CD1c-positive myeloid dendritic cell (primary cell): ENCODE measurements around the gene NPTX1.

ENCODE experiments used
- DNase-seq: peaks from one replicate; pipeline ENCODE4 v3.0.0-alpha.2; 2016; ENCODE audit errors: extremely low spot score

The NPTX1 gene

DNA sequence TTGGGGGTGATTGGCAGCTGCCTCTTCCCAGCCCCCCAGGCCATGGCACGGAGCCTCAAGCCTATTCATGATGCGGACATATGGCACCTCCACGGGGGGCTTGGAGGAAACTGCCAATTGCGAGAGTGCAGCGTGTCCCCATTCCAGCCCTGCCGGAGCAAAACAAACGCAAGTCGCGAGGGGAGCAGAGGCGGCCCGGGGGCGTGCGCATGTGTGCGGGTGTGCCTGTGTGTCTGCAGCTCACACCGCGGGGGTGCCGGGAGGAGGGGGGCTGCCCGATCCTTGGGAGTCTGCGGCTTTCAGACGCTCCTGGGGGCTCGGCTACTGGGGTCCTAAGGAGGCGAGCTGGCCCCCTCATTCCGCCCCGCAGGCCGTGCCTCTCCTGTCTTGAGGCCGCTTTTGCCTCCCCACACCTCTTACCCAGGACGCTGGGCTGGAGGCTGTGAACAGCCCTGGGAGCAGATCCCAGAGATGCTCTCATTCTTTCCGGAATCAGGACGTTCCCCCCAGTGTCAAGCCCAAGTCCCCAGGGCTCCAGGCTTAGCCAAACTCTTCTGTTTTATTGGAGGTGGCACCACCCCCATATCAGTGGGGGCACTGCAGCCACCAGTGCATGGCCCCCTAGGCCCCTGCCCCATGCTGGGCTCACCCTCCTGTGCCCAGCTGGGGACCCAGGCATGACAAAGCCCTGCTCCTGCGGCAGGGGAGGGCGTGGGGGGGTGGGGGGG is 32.3 kb downstream of the NPTX1 start:
- no peak for DNase-seq

DNA sequence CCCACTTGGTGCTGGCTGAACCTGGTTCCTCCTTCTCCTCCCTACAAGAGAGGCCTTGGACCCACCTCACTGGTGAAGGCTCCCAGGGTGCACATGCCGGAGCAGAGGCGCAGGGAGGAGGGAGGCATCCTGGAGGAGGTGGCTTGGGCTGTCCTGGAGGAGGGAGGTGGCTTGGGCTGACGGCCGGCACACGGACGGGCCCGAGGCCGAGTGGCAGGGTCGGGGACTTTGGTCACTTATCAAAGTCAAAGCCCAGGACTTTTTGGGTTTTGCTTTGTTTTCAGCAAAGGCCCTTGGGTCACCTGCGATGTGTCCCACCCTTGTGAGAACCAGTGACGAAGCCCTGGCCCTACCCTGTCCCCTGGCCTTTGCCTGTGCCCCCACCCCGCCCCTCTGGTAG is 32.9 kb downstream of the NPTX1 start:
- DNase-seq, result no peak

DNA sequence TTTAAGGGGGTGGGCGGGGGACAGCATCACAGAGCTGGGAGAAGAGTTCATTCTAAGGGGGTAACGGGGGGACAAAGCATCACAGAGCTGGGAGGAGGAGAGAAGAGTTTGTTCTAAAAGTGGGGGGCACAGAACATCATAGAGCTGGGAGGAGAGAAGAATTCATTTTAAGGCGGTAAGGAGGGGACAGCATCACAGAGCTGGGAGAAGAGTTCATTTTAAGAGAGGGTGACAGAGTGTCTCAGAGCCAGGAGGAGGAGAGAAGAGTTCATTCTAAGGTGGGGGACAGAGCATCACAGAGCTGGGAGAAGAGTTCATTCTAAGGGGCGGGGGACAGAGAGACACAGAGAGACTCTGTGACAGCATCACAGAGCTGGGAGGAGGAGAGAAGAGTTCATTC is 33.6 kb downstream of the NPTX1 start:
- no peak for DNase-seq

DNA sequence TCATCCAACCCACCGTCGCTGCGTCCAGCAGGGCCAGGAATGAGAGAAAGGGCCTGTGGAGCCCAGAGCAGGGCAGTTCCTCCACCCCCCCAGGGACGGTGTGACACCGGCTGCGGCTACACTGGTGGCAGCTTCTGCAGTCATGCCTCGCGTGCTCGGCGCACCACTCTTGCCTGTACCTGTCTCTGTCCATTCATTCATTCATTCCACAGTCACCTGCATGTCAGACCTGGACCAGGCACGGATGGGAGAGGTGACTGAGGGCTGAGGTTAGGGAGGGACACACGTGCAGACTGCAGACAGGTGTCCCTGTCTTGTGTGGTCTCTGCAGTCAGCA is 34.1 kb downstream of the NPTX1 start:
- no peak for DNase-seq

DNA sequence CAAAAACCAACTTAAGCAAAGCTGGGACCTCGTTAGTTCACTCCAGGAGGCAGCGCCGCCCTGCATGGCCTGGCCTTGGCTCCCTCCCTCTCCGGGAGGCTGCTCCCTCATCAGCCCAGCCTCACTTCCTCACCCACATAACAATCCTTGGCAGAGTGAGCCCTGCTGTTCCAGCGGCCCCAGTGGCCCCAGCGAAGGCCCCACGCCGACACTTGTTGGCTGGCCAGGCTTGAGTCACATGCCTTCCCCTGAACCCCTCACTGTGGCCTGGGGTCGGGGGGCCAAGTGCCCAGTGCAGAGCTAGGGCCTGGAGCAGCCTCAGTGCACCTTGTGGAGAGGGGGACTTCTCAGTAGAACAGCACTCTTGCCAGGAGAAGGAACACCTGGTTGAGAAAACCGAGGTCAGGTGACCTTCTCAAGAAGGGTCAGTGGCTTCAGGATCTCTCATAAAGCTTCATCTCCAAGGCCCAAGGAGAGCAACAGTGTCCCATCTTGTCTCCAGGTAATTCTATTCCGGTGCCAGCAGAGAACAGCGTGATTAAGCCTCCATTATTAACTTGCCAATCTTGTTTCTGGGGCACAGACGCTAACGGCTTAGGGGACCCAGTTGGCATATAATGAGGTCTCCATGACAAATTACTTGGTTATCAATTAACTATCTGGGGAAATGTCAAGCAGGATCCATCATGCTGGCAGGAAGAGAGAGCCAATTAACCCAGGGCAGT is 34.6 kb downstream of the NPTX1 start:
- no peak for DNase-seq

DNA sequence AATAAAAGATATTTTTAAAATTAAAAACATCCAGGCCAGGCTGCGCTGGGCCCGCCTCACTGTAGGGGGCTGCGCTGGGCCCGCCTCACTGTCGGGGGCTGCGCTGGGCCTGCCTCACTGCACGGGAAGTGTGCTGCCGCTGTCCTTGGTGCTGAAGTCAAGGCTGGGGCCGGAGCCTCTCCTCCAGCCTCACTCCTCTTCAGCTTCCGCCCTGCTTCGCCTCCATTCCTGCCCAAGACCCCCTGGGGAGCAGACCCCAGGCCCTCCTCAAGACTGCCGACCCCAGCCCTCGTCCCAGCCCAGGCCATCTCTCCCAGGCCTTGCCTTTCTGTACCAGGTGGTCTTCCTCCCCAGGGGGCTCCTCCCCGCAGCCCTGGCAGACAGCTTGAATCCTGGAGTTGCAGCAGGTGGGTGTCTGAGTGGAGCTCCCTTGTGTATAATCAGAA is 35.3 kb downstream of the NPTX1 start:
- peak; percentile 32 for DNase-seq

DNA sequence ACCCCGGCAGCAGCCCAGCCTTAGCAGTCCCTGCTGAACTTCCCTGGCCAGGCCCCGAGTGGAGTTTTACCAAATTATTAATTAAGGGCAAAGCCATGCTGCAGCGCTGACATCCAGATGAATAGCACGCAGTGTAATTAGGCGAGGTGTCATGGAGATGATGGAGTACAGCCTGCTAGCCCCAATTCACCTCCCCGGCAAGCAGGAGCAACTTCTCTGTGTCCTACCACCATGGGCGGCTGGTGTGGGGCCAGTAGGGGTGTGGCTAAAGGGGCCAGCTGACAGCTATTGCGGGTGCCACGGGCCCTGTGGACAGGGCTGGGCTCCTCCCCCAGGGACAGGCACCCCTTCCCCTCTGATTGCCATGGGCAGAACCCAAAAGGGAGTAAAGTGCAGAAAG is 36.9 kb downstream of the NPTX1 start:
- no peak for DNase-seq

DNA sequence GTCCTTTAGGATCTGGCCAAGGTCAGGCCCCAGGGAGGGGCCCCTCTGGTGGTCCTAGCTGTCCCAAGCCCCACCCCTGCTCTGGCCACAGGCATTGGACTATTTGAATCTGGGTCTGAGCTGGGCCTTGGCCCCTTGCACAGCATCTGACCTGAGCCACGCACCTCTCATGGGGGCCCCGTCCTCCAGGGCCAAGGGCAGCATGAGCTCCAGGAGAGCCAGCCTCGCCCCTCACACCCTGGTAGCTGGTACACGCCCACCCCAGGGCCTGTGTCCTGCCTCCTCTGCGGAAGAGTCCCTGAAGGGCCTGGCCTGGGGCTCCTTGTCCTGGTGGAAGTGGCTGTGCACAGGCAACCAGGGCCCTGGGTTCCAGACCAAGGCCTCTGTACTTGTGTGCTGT is 37.6 kb downstream of the NPTX1 start:
- DNase-seq, result no peak

DNA sequence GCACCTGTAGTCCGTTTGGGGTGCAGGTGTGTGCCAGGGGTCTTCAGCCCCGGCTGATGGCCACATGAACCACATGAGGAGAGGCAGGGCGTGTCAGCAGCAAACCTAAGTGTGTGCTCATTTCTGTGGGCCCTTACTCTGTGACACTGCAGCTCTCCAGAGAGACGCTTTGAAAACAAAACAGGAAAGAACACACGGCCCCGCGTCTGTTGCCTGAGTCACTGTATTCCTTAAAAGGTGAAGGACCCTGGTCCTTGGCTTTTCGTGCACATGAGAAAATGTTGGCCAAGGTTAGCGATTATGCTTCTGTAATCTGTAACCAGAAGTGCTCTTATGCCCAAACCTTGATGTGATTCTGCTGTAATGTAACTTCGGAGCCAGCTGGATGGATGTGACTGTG is 38.9 kb downstream of the NPTX1 start:
- no peak for DNase-seq

DNA sequence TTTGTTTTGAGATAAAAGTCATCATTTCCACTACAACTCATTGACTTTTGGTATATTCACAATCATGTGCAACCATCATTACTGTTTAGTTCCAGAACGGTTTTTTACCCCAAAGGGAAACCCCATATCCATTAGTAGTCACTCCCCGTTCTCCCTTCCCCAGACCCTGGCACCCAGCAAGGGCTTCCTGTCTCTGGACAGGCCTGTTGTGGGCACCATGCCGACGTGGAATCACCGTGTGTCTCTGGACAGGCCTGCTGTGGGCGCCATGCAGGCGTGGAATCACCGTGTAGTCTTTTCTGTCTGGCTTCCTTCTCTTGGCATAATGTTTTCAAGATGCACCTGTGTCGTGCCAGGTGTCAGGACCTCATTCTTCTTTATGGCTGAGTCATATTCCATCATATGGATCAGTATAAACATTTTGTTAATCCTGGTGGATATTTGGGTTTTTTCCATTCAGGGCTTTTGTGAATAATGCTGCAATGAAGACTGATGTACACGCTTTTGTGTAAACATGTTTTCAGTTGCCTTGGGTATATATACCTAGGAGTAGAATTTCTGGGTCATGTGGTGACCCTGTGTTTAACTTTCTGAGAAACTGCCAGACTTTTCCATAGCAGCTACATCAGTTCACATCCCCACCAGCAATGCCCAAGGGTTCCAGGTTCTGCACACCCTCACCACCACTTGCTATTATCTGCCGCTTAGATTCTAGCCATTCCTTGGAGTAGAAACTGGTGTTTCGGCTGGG is 42.3 kb downstream of the NPTX1 start:
- no peak for DNase-seq

DNA sequence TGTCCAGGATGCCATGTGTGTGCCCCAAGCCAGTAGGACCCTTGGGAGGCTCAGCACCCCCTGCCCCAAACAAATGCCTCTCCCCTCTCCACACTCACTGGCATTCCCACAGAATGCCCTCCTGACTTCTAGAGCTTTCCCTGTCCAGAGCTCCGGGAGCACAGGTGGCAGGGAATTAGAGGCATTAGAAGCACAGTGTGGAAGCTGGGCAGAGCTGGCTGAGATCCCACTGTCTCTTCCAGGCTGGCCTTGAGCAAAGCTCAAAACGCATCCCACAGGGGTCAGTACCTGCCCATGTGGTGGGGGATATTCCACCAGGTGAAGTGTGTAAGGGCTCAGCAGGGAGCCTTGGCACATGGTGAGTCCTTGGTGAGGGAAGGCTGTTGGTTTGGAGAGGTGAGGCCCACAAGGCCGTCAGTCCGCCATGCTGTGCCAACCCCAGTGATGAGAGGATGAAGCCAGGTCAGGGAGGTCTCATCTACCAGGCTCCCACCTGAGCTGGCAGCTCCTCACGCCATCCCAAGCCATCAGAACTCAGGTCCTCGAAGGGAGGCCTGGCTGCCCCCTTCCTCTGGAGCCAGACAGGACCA is 43.4 kb downstream of the NPTX1 start:
- no peak for DNase-seq

DNA sequence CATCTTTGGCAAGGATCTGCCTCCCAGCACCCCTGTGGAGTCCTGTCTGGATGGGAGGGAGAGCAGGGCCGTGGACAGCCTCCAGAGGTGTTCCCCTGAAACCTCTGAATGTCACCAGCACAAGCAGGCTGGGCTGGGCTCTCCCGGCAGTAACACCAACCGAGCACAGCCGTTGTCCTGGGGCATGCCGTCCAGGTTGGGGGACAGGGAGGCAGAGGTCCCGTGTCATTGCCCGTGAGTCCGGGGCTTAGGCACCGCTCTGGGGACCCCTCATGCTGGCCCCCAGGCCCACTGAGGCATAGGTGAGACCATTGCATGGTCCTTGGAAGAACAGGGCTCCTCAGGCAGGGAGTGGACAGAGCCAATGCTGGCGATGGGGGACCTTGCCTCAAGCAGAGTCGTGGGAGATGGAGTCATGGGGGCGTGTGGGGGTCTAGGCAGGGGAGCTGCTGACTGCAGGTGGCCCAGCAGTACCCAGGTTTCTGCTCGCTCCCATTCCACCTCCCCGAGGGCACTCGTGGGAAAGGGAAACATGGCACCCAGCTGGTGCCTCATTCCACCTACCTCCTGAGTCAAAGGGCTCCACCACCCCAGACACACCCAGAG is 44.0 kb downstream of the NPTX1 start:
- no peak for DNase-seq

DNA sequence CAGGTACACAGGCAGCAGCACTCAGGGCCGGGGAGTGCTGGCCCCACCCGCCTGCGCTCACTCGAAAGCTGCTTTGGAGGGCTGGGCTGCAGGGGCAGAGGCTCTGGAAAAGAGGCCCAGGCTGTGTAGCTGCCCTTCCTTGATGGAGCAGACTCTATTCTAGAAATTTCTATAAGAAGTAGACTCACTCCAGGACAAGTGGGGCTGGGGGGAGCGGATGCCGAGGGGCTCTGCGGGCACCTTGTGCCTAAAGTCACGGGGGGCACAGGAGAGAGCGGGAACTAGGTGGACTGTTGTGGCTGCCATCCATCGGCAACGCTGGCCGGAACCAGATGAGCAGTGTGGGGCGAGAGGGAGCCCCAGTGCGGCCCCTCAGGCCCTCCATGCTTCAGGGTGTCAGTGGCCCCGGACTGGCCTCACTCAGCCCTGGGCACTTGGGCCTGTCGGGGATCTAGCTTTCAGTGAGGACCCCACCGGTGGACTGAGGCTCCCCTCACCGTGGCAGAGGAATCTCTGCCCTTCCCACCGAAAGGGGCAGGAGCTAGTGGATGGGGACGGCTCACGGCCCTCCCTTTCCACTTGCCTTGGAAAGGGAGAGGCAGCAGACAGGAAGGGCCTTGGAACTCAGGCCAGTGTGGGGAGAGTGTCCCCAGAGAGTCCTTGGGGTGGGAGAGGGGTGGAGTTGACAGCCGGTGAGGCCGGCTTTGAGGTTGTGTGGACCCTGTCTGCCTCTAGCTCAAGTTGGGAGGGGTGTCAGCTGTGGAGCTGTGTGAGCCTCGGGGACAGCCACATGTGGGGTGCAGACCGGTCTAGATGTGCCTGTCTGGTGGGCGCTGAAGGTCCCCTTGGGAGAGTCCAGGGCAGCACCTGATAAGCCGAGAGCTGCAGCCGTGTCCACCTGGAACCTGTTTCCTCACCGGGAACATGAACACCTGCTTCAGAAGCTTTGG is 44.9 kb downstream of the NPTX1 start:
- no peak for DNase-seq

DNA sequence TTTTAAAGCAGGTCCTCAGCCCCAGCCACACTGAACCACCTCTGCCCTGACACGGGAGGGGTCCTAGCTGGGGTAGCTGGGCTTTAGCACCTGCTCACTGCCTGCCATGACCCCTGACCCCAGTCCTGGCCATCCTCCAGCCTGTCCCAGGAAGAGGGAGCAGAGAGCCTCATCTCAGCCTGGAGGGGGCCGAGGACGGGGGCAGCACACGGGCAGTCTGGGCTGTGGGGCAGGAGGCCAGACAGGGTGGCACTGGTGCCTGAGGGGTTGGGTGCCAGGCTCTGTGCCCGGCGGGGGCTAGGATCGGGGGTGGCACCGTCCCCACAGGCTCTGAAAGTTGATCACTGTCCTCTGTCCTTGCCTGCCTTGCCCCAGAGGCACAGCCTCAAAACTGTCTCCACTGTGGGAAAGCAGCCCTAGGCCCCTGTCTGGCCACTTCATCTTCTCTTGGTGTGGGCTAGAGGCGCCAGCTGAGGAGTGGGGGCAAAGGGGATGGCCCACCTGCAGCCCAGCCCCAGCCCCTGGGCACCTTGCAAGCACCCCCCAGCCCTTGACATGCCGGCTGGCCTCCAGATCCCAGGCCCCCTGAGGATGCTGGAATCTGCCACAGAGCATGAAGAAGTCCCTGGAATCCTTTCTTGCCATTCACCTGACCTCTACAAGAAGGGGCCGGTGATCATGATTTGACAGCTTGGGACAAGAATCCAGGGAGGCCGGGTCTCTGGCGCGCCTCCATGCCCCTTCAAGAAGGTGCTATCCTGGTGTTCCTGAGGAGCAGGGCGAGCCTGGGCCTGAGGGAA is 45.8 kb downstream of the NPTX1 start:
- DNase-seq, result no peak

DNA sequence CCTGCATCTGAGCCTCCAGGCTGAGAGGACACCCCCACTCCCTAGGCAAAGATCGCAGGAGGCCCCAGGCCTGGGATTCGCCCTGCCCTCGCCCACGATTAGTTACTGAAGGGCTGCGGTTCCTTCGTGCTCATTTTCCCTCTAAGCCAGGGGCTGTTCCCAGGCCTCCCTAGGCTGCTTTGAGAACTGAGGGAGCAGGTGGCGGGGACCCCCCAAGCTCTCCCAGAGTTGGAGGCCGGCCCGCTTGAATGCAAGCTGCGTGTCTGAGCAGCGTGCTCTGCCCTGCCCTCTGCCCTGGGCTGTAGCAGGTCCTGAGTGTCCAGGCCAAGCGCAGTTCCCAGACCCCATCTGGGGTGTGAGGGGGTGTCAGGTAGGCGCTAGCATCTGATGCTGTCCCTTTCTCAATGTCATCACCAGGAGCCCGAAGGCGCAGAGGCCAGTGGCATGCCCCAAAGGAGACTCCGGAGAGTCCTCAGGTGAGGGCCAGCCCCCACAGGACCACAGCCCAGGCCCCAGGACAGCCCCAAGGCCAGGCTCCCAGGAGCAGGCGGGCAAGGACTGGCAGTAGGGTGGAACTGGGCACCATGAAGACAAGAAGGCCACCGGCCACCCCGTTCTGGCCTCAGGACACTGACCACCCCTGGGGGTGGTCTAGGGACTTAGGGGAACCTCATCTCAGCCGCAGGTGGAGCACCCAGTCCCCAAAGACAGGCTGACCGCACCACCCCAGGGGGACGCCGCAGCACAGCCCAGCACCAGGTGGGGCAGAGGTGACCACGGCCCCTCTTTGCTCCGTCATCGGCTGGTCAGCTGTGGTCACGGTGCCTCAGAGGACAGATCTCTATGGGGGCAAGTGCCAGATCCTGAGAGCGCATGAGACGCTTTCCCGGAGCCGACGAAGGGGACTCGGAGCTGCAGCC is 46.8 kb downstream of the NPTX1 start:
- no peak for DNase-seq

DNA sequence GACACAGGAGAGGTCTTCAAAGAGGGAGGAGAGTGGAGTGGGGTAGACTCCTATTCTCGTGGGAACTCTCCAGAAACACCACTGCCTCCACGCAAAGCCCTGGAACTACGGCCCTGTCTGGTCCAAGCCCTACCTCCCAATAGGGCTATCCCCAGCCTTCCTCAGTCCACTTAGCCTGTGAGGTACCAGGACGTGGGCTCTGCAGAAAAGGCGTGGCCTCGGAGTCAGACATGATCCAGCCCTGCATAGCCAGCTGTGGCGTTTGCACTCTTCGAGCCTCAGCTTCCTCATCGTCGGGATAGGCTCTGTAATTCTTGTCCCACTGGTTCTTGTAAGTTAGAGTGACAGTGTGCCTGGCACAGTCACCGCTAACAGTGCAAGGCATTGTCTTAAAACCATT is 47.6 kb downstream of the NPTX1 start:
- no peak for DNase-seq

DNA sequence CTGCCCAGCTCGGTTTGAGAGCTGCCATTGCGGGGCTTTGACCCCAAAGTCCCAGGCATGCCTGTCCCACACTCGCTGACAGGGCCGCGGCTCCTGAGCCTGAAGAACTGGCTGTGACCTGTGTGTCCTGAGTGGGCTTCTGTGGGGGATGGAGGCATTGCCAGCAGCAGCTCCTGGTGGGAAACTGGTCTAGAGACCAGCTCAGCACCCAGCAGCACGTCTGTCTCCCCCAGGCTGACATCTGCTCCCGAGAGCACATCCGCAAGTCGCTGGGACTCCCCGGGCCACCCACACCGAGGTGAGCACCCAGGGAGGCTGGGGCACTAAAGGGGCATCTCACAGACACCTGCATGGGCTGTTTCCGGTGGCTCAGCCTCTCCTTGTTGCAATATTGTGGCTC is 48.0 kb downstream of the NPTX1 start:
- no peak for DNase-seq

DNA sequence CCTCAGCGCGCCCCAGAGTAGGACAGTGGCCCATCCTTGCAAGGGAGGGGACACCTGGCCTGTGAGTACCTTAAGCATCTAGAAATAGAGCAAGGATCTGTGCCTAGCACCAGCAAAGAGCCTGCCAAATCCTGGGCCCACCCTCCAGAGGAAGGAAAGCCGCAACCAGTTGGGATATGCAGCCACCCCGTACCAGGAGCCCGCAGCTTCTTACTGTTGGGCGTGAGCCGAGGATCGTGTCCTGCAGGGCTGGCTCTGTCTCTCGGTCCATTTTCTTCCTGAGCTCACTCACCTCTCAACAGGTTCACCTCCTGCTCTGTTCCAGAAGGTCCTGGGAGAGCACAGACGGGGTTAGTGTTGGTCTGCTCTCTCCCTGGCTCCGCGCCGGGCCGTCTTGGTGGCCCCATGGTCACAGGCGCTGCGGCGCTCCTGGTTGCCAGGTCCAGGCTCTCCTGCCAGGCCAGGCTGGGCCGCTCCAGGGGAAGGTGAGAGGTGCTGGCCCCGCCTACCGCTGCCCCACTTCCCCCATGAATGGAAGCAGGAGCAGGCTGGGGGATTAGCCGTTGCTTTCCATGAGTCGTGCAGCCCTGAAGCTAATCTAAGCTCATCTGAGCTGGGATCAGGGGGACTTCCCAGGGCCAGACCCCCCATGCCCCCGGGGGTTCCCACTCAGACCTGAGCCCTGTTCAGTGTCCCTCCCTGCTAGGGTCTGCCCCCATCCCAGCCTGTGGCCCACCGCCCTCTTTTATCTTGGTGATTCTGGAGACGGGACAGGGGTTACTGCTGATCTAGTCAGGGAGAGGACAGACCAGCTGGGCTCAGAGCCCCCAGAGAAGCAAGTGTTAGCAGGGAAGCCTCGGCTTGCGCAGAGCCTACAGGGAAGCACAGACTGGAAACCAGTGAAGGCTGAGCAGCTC is 48.8 kb downstream of the NPTX1 start:
- no peak for DNase-seq
